DMS153 treated with DMSO at 0.1 percent for 48 hours (cell line): Measurements from ENCODE around the gene MAP3K5.

Experiments
- DNase-seq: peaks from one replicate; lab custom pipeline; 2025; ENCODE audit not compliant: unreplicated experiment; lab: John Stamatoyannopoulos, UW

MAP3K5 gene

DNA sequence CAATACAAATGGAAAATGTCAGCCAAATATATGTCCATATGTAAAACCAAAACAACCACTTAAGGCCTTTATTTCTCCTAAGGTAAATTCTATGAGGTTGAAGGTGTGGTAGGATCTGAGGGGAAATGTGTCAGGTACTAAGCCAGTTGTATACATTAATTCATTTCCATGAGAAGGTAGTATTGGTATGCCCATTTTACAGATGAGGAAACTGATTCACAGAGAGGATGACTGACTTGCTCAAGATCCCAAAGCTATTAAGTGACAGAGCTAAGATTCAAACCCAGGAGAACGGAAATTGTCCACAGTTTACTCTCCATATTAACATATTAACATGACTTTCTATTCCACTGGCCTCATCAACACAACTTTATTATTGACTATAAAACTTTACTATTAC lies 177.9 kb downstream of the MAP3K5 start:
- DNase-seq, result no peak

DNA sequence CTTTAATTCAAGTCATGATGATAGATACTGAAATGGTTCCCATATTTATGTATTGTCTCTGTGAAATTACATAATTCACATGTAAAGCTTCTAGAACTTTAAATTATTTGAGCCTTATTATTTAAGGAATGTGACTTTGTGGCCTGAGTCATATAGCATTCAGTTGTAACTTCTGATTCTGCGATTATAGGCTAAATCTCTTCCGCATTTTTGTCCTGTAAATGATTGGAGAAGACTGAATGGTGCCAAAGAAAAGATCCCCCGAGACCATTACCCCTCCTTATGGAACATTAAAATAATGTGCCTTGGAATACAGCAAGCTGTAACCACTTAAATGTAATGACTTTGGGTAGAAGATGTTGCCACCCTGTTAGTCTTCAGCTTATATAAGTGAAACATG lies 178.8 kb downstream of the MAP3K5 start:
- DNase-seq, result no peak

DNA sequence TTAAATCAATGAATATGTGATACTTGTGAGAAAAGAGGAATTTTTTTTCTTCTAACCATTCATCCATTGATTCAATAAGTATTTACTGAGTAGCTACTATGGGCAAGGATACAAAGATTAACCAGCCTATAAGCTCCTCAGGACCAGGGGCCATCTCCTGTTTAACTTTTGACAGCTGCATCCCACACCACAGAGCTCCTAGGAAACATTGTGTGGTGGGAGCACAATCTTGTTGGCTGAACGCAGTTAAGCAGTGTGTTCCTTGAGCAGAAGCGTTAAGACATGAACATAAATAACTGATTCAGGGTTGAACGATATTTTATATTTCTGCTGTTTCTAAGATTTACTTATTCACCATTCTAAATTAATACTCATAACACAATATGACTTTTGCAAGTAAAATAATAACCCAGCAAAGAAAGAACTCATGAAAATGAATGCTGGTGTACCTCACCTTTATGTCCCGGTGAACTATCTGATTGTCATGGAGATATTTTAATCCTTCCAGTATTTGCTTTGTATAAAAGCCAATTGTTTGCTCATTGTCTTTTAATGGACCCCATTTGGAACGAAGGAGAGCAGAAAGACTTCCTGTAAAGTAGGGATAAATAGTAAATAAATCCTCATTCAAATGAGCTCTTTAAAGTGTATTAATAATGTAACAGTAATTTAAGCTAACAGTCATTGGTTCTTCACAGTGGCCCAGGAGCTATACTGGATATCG lies 179.4 kb downstream of the MAP3K5 start:
- no peak for DNase-seq

DNA sequence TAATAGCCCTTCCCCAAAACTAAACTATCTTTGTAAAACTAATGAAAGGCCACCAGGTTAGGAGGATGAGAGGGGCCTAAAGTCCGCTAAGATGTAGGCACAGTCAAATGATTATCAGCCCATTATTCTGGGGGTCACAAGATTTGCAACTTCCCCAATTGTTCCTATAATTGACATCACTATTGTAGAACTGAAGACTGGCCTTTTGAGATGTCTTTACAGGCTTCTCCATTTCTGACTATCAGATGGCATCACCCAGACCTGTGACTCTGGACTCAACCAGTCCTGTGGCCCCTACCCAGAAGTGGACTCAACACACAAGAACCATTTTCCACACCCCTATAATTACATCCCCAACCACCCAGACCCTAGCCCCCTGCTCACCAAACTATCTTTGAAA lies 180.5 kb downstream of the MAP3K5 start:
- no peak for DNase-seq

DNA sequence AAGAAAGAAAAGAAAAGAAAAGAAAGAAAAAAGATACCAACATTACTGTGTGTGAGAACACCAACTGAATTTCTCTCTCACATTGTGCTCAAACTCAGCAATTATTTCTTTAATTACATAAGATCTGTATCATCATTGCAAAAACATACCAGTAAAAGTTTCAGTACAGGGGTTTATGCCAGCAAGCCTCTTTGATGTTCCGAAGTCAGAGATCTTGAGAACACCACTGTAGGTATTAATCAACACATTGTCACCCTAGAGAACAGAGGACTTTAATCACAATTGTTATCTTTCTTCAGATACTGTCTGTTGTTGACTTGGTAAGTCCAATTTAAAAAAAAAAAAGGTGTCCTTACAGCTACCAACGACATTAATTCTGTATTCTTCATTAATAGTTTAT lies 181.1 kb downstream of the MAP3K5 start:
- DNase-seq, result no peak

DNA sequence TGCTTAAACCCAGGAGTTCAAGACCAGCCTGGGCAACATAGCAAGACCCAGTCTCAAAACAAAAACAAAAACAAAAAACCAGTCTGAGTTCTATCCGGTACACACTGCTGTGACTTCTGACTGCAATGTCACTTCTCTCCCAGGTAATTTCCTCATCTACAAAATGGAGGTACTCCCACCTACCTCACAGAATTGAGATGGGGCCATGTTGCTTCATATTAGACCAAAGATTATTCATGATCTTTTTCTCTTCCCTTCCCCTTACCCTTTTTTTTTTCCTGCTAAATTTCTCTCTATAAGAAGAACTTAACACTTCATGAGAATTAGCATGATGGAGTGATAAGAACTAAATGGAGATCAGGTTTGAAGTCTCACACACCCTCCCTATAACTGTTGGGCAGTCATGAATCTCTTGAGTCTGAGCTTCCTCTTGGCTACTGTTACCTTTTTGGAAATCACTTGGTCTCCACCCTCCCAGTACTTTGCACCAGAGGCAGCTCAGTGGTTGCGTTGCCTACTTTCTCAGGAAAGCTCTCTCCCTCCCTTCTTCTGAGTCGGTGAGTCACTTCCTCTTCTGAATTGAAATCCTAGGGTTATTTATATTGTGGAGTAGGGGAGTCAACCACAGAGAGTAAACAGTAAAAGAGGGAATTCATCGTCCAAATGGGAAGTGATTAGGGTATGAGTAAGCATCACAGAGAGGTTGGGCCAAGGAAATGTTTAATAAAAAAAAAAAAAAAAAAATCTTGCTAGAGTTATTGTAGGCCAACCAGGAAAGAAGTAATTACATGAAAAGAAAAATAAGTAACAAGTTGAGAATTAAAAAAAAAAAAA lies 182.2 kb downstream of the MAP3K5 start:
- peak; percentile 77 for DNase-seq

DNA sequence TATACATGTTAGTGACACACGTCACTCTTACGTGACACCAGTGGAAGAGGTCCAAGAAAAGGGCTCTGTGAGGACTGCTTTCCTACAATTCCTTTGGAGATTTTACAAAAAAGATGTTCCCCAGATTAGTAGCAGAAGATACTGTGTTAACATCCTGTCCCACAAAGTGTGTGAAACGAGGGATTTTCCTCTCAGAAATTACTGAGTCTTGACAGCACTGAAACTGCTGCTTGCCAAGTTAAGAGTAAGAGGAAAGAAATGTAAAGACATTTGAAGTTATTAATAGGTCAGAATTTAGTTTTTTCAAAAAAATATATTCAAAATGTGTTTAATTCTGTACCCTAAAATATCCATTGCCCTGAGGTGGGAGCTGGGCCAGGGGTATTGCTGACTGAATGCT lies 183.3 kb downstream of the MAP3K5 start:
- no peak for DNase-seq

DNA sequence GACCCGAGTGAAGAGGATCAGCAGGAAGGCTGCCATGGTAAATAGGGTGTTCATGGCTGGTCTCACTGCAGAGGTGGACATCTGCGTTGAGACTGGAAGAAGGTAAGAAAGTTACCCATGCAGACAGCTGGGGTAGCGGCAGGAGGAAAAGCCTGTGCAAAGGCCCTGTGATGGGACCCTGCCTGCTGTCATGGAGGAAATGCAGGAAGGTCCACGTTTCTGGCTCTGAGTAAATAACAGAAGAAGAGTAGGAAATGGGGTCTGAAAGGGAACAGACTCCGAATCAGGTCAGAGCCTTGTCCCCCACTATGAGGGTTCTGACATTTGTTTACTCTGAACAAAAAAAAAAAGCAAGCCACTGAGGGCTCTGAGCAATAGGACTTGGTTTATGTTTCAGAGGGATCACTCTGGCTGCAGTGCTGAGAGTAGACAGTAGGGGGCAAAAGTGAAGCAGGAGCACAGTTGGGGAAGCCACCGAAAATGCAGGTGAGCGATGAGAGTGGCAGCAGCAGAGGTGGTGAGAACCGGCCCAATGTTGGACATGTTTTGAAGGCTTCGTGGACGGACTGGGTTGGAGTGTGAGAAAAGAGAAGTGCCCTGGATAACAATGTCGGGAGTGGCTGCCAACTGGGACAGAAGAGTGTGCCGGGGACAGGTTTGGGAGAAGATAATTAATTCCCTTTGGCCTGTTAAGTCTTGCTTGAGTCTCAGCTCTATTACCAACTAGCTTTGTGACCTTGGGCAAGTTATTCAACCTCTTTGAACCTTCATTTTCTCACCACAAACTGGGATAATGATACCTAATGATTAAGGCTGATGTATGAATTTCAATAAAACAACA lies 184.1 kb downstream of the MAP3K5 start:
- peak; percentile 17 for DNase-seq

DNA sequence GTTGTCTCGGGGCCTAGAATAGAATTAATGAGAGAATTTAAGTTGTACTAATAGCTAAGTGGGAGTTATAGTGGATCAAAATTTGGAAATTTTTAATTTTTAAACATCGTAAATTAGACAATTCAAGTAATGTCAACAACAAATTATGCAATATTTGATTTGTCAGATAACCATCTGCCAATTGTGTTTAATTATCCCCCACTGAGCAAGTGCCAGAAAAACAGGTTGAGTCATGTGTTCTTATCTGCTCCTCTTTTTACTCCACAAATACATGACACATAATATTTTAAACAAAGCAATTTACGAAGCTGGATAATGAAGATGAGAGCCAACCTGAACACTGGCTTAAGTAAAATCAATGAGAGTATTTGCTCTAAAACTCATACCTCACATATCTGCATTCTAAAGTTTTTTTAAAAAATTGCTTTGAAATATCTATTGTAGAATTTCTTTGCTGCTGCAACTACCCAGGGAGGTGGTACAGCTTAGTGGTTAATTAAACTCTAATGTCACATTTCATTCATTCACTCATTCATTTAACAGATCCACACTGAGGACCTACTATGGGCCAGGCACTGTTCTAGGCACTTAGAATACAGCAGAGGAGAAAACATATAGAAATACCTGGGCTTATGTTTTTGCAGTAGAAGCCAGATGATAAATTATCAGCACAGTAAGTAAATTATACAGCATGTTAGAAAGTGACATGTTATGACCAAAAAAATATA lies 184.9 kb downstream of the MAP3K5 start:
- peak; percentile 20 for DNase-seq

DNA sequence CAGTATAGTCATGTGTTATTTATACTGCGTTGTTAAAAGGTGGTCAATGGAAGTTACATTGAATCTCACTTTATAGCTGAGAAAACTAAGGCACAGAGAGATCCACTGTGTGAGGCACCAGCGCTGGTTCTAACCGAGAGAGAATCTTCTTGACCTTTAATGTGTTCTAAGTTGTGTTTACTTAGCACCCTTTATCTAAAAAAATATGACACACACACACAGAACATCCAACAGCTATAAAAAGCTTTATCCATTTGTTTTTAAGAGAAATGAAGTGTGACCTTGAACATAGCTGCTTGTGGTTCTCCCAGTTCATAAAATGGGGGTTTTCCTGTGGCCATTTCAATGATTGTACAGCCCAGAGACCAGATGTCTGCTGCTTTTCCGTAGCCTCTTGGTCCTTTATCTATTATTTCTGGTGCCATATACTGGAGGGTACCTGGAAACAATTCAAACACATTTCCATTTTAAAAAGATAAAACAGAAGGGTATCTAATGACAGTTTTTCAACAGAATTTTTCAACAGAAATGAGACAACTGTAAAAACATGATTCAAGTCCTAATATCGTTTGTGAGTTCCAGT lies 187.3 kb downstream of the MAP3K5 start:
- DNase-seq, result peak; percentile 30

DNA sequence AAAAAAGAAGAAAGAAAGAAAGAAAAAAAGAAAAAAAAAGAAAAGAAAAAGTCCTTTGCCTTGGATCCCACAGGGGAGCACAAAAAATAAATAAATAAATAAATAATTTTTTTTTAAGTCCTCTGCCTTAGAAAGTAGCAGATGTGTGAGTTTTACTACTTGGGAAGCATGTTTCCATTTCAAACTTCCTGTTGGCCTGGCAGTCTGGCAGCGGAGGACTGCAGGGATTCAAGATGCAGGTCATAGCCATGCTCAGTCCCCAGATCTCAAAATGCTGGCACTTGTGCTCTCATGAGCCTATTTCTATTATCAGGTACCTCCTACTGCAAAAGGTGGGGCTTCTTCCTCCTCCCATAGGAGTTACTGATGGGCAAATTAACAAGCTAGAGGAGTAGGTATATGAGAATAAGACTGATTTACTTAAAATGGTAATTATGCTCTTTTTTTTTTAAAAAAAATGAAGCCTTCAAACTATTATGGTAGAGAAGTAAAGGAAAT lies 187.9 kb downstream of the MAP3K5 start:
- DNase-seq, result no peak

DNA sequence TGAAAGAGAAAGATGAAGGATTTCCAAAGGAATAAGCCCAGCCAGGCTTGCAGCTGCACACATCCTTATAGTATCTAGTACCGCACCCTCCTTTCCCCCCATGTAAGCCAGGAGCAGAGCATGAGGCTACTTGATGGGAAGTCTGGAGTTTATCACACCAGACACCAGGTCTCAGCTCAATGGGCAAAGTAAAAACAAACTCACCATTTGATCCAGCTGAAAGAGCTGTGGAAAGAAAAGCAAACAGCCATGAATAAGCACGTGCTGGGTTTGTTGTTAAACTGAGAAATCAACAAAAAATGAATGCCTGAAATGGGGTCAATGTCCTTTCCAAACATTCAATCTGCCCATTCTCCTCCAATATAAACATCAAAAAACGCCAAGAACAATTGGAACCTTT lies 191.5 kb downstream of the MAP3K5 start:
- peak; percentile 27 for DNase-seq

DNA sequence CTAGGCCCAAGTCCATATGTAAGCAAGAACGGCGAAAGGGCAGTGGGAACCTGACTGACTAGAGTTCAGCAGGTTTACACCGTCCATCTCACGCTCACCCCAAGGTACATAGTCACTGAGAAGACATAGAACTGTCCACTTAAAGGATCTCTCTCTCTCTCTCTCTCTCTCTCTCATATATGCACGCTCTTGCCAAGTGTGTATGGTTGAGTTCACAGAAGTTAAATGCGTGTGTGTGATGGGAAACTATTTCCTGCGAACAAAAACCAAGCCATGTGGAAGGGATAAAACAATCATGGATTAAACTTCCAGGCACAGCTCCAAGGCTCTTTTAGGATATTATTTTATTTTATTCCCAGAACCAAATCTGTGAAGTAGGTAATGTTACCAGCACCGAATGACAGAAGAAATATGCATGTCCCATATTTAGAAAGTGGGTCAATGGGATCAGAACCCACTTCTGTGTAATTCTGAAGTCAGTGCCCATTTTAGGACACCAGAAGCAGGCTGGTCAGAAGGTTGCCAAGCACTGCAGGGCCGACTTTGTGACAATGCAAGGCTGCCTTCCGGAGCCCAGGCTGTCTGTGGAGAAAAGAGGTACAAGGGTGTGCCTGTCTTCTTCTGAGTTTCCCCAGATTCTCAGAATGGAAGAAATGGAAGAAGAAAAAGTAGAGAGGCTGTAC lies 192.8 kb downstream of the MAP3K5 start:
- DNase-seq, result no peak

DNA sequence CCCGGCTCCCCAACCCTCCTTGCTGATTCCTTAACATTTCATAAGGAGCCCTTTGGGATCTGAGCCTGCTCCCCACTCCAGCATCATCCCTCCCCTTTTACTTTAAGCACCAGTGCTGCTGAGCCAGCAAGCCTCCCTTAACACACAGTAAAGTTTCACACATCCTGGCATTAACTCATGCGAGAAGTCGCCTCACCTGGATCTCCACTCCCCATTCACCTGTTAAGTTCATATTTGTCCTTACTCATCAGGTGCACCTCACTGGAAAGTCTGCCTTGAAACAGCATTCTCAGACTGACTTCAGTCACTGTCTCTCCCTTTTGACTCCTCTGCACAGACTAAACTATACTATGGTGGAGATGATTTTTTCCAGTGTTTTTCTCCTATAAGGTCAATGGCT lies 194.2 kb downstream of the MAP3K5 start:
- no peak for DNase-seq

DNA sequence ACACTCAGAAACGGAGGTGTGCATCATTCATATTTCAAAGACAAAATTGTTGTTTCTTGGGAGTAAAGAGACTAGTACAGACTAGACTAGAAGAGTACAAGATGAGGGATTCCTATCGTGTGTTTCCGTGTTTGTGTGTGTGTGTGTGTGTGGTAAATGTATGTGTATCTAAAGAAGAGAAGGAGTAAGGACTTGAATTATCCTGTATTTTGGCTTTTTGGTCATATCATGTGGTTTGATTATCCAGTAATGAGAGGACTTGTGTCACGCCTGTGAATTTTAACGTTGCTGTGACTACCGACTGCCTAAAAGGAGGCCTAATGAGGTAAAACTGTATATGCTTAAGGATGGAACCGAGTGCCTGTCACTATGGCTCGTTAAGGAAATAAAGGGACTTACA lies 197.6 kb downstream of the MAP3K5 start:
- no peak for DNase-seq

DNA sequence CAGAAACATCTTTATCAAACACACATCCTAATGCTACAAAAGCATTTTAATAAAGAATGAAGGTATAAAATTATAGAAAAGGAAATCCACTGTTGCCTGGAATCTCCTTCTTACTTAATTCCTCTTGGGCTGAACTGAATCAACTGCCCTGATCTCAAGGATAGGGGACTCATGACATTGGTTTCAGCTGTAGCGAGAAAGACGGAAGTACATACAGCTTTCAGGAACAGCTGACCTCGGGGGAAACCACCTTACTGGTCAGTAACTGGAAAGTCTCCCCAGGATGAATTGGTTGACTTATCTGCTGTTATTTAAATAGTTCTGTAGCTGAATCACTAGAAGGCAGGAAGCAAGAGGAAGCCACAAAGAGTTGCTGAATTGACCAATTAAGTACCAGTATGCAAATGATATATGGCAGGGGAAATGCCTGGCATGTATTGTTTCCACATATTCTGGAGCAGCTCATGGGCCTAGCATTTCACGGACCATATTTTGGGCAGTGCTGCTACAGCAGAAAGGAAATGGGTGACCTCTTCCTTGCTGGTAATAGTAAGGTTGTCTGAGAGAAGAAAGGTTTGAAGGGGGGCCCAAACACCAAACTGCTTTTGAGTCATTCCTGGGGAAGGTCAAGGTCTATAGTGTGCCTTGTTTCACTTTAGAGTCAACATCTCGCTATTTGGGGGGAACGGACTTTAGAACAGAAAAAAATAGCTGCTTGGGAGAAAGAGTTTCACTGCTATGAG lies 198.4 kb downstream of the MAP3K5 start:
- DNase-seq, result no peak

DNA sequence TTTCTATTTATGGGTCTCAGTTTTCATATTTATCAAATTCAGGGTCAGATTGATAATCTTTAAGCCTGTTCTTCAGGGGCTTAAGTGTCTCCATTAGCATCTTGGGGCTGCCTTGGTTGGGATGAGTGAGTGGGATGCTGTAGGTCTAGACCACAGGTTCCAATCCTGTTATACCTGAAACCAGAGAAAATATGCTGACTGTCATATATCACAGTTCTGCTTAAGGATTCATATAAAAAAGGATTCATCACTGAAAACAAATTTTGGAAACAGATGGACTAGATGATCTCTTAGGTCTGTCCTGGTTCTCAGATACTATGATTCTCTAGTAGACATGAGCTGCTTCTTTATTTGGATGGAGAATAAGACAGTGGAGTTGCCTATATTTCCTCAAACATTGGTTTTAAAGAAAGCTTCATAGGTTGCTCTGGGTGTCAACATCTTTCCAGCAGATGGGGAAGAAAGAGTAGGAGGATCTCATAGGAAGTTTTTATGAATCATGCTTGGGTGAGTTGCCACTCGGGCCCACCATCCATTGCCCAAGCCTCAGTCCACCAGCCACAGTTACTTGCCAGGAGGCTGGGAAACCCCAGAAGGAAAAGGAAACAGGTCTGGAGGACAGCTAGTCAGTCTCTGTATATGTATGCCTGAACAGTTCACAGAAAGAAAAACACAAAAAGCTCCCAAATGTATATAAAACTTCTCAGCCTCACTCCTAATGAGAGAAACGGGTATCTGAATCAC lies 199.2 kb downstream of the MAP3K5 start:
- DNase-seq, result no peak

DNA sequence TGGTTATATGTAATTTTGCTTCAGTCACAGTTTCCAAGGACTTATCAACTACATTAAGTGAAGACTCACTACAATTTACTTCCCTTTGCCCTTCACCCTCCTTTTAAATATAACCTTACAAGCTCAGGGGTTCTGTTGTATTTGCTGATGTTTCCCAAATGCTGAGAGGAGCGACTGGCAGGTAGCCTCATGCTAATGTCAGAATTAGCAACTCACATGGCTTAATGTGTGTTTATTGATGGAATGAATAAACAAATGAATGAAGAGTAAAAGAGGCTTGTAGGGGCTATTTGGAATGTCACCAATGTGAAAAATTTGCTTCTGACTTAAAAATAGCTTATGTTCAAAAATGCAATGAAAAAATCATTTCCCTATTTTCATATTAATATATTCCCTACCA lies 200.7 kb downstream of the MAP3K5 start:
- no peak for DNase-seq
